GM21717 (cell line): Measurements from ENCODE around the gene PAK4.

ENCODE experiments used
- ATAC-seq: cut with Tn5 transposase; IDR thresholded peaks from one replicate; pipeline ENCODE4 v1.9.1; 2021; ENCODE audit warnings: mild to moderate bottlenecking, moderate library complexity; ENCODE audit not compliant: unreplicated experiment

The PAK4 gene

DNA sequence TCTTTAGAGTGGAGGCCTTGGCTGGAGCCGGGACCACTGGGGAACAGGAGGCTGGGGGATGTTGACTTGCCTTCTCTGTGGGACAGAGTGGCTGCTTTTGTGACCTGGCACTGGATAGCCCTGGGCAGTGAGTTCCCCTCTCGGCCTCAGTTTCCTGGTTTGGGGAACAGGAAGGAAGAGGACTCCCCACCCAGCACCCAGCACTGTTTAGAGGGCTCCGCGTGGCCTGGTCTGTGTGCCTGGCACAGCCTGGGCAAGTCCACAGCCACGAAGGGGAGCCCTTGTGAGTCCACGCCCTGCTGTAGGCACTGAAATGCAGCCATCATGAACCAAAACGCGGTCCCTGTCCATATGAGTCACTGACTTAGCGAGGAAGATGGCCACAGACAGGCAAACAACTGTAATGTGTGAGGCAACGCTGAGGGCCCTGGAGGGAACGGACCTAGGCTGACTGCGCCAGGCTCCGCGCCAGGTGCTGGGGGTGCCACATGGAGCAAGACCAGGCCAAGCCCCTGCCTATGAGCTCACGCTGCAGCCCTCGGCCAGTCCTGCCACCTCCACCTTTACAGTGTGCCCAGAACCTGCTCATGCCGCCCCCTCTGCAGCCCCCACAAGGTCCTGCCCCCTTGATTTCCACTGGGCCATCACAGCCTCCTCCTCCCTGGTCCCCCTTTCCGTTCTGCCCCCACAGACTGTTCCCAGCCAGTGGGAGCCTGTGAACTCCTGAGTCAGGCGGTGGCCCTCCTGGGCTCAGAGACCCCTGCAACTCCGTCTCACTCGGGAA lies 35.5 kb downstream of the PAK4 start:
- ATAC-seq, result no peak

DNA sequence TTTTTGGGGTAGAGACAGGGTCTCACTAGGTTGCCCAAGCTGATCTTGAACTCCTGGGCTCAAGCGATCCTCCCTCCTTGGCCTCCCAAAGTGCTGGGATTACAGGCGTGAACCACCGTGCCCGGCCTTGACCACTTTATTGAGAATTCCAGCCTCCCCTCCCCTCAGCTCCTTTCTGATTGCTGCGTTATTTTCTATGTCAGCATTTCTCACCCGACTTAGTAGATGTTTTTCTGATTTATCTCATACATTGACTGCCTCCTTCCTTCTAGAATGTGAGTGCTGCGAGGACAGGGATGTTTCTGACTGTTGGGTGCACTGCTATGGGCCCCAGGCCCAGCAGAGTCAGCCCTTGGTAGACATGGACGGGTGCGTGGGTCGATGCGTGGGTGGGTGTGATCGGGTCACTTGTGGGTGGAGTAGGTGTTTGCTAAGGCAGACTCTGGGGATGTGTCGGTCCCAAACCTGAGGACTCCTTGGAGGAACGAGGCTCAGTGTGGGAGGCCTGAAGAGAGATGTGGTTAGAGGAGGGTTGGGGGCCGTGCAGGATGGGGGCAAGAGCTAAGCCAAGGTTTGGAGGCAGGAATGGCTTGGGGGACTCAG lies 37.0 kb downstream of the PAK4 start:
- no peak for ATAC-seq

DNA sequence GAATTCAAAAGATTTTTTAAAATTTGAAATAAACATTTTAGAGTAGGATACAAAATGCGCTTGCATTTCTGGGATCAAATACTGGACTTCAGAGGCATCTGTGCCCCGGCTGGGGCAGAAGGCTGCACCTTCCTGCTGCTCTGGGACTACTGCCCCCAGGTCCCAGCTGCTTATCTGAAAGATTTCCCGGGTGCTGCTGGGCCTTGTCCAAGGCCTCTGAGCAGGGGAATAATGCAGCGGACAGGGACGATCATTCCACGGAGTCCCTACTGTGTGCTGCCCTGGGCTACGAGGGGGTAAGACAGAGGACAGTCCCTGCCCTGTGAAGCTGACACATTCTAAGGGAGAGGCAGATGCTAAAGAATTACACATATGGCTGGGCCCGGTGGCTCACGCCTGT lies 38.0 kb downstream of the PAK4 start:
- ATAC-seq, result no peak

DNA sequence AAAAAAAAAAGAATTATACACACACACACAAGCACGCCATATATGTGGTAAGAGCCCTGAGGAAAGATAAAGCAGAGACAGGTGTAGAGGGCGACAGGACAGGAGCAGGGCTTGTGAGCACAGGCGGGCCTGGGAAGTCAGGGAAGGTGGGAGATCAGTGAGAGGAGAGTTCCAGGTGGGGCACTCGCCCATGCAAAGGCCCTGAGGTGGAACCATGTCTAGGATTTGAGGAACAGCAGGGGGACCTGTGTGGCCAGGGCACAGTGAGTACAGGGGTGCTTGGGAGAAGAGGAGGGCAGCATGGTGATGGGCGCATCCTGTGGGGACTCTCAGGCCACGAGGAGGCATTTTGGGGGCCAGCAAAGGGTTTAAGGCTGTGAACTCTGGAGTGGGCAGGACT lies 38.7 kb downstream of the PAK4 start:
- no peak for ATAC-seq

DNA sequence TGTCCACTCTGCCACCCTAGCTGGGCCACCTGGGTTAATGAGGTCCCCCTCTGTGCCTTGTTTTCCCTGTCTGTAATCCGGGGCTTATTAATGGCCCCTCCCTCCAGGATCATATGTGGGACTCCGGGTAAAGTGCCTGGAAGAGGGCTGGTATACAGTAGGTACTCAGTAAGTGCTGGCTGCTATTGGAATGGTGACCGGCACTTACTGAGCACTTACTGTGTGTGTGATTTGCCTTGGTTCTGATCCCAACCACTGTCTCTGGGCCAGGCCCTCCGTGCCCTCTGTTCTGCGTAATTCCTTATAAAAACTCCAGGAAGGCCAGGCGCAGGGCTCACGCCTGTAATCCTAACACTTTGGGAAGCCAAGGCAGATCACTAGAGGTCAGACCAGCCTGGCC lies 40.3 kb downstream of the PAK4 start:
- ATAC-seq, result no peak

DNA sequence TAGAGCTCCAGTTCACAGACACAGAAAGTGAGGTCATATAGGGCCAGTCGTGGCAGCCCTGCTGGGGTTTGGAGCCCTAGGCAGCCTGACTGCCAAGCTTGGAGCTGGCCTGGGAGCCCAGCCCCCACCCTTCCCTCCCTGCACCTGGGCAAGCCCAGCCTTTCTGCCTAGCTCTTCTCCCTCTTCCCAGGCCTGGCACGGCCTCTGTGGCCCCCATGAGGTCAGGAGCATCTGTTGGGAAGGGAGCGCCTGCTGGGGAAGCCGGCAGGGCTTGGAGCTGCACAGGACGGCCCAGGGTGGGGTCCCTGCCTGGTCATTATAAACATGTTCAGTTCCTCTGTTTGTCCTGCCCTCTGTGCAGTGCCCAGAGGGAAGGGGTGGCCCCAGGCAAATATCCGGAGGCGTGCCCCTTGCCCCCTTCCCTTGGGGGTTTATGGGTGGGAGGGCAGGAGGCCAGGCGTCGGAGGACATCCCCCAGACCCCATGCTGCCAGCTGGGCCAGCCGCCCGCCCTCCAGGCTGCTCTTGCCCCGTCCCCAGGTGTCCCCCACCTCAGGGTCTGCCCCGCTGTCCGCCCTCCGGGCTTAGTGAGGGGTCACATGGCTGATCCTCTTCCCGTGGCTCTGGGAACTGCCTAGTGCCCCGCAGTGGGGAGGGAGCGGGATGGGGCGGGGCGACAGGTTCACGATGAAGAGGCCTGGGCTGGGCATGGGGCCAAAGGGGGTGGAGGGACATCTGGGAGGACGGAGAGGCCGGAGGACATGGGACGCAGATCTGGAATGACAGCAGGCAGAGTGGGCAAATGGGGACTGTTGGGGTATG lies 41.2 kb downstream of the PAK4 start:
- ATAC-seq, result no peak

DNA sequence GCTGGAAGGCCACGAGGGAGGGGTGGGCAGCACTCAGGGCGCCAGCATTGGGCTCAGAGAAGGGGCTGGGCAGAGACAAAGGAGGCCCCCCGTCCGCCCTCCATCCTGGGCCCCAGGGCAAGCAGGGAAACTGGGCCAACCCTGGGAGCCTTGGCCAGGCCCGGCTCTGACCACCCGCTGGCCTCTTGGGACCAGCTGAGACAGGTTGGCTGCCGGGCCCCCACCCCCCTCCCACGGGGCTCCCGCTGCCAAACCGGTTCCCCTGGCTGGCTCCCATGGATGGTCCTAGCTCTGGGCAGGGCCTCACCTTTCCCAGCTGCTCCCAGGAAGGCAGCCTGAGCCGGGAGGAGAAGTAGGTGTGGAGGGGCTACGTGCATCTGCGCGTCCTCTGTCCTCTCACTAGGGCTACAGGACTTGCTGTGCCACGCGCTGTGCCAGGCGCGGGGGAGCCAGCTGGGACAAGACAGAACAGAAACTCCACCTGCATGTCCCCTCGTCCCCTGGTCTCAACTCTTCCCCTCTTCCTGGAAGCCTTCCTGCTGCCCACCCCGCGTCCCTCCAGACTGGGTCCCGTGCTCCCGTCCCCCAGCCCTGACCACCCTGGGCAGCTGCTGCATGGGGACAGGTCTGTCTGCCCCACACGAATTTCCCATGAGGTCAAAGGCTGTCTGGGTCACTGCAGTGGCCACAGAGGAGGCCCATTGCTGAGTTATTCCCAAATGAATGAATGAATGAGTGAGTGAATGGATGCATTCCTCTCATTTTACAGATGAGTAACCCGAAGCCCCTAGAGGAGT lies 42.1 kb downstream of the PAK4 start:
- ATAC-seq, result no peak

DNA sequence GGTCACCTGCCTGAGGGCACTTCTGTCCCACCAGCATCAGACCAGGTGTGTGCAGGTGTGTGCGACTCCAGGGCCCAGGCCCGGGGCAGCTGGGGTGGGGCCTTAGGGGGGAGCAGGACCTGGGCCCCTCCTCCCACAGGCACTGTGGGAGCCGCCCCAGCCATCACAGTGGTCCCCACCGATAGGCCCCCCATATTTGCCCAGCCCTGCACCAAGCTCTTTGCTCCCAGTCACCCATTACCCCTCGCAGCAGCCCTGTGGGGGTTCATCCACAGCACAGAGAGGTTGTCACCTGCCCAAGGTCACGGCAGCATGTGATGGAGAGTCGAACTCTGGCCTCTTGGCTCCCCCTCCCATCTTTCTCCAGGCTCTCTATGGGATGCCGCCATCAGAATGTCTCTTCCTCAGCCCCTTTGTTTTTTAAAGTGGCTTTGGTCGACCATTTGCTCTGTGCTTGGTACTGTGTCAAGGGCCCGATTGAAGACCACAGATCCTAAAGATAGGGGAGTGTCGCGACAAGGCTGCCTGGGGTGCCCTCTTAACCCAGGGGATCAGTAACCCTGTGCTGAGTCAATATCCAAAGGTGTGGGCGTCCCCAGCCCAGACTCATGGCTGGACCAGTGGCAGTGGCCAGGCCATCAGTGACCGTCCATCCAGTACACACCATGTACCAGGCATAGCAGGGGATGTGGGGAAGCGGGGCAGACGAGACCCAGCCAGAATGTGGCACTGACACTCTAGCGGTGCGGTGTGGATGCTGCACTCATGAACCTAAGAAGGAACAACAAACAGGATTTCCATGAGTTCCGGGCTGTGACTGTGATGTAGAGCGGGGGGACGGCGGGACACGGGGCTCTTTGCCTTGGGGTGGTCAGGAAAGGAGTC lies 42.9 kb downstream of the PAK4 start:
- ATAC-seq, result no peak

DNA sequence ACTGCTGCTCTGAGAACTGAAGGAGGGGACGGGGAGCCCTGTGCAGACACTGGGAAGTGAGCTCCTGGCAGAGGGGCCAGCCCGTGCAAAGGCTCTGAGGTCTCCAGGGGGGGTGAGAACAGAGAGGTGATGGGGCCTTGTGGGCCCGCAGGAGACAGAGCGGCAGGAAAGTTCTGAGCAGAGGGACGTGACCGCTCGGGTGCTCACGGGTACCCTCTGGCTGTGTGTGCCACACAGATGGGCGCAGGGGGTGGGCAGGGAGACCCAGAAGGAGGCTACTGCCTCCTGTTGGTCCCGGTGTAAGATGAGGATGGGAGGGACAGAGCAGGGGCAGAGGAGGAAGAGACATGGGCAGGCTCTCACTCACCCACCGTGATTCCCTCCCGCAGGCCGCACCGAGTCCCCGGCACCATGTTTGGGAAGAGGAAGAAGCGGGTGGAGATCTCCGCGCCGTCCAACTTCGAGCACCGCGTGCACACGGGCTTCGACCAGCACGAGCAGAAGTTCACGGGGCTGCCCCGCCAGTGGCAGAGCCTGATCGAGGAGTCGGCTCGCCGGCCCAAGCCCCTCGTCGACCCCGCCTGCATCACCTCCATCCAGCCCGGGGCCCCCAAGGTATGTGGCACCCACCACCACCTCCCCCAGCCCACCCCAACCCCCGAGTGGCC lies 43.7 kb downstream of the PAK4 start:
- ATAC-seq, result no peak

DNA sequence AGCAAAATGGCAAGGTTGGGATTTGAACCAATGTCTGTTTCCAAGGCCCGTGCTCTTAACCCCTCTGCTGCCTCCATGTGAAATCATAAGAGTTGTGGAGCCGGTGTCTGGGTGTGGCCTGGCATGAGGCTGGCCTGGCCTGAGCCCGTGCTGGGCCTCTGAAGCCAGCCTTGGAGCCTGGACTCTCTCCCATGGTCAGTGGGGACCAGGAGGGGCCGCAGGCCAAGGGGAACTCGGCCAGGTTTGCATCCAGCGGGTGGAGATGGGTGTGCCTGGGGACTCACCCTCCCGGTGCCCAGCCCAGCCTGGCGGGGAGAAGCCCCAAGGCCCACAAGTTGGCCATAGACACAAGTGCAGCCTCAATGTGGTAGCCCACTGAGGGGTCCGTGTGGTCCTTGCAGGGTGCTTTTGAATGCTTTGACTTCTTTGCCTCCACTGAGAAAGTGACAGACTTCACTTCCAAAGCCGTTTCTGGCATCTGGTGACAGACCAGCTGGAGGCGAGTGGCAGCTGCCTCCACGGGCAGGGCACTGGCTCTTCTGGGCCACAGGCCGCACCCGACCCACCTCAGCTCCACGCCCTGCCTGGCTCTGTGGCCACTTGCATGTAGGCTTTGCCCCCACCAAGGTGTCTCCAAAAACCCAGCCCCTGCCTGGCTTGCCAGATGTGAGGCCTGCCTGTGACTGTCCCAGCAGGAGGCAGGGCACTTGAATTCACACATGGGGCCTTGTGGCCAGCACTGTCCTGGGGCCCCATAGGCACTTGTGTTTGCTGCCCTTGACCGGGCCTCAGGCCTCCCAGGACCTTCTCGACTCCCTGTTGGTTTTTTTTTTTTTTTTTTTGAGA lies 45.0 kb downstream of the PAK4 start:
- no peak for ATAC-seq

DNA sequence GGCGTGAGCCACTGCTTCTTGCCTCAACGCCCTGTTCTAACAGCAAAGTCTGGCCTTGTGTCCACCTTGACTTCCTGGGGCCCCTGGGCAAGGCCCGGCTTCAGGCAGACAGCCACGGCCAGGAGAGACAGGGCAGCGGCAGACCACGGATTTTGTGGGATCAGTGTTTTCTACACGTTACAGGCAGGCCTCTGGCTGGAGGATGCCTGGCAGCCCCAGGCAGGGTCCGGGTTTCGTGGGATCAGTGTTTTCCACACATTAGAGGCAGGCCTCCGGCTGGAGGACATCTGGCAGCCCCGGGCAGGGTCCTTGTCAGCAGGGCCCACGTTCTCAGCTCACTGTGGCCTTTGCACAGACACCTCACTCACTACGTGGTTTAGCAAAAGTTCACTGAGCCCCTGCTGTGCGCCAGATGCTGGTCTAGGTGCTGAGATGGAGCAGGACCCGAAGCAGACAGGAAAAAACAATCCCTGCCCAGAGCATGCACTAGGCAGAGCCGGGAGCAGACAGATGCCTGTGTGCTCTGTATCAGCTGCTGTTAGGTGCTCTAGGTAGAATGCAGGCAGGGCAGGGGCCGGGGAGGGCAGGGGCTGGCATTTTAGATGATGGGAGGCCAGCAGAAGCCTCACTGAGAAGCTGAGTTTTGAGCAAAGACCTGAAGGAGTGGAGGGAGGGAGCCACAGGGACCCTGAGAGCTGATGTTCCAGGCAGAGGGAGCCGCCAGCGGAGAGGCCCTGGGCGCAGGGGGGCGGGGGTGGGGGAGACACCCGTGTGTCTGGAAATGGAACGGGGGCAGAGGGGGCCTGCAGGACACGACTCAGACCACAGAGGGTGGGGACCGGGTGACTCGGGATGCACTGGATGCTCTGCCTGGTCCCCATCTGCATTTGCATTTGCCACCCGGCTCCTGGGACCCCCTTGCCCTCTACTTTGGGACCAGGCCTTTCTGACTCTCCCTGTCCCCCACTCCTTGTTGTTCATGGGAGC lies 46.2 kb downstream of the PAK4 start:
- ATAC-seq, result no peak

DNA sequence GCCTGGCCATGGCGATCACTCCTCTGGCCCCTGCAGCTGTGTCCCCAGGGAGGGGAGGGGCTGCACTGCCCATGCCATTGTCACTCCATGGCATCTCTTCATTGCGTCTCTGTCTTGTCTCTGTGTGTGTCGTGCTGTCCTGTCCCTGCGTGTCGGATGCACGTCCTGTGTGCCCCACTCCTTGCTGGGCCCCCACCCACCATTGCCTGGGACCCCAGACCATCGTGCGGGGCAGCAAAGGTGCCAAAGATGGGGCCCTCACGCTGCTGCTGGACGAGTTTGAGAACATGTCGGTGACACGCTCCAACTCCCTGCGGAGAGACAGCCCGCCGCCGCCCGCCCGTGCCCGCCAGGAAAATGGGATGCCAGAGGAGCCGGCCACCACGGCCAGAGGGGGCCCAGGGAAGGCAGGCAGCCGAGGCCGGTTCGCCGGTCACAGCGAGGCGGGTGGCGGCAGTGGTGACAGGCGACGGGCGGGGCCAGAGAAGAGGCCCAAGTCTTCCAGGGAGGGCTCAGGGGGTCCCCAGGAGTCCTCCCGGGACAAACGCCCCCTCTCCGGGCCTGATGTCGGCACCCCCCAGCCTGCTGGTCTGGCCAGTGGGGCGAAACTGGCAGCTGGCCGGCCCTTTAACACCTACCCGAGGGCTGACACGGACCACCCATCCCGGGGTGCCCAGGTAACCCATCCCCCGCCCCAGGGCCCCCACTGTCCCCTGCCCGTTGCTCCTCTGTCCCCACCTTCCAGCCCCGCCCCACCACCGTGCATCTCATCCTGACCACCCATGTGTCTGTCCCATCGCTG lies 47.3 kb downstream of the PAK4 start:
- no peak for ATAC-seq

DNA sequence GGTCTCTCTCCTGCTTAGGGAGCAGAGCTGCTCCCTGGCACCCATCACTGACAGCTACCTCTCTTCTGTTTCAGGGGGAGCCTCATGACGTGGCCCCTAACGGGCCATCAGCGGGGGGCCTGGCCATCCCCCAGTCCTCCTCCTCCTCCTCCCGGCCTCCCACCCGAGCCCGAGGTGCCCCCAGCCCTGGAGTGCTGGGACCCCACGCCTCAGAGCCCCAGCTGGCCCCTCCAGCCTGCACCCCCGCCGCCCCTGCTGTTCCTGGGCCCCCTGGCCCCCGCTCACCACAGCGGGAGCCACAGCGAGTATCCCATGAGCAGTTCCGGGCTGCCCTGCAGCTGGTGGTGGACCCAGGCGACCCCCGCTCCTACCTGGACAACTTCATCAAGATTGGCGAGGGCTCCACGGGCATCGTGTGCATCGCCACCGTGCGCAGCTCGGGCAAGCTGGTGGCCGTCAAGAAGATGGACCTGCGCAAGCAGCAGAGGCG lies 48.0 kb downstream of the PAK4 start:
- ATAC-seq, result no peak

DNA sequence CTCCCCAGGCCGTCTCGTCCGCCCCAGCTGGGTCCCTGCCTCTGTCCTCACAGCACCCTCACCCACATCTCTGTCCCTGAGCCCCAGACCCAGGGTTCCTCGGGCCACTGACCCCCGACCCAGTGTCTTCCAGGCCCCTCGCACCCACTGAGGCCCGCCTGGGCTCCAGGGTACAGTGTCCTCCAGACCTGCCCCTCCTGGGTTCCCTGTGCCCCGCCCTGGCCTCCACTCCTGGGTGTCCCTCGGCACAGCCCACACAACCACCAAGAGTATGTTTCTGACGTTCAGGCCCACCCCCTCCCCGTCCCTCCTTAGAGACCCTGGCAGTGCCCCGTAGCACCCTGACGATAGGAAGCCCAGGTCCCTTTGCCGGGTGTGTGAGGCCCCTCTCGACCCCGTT lies 48.6 kb downstream of the PAK4 start:
- ATAC-seq, result no peak

DNA sequence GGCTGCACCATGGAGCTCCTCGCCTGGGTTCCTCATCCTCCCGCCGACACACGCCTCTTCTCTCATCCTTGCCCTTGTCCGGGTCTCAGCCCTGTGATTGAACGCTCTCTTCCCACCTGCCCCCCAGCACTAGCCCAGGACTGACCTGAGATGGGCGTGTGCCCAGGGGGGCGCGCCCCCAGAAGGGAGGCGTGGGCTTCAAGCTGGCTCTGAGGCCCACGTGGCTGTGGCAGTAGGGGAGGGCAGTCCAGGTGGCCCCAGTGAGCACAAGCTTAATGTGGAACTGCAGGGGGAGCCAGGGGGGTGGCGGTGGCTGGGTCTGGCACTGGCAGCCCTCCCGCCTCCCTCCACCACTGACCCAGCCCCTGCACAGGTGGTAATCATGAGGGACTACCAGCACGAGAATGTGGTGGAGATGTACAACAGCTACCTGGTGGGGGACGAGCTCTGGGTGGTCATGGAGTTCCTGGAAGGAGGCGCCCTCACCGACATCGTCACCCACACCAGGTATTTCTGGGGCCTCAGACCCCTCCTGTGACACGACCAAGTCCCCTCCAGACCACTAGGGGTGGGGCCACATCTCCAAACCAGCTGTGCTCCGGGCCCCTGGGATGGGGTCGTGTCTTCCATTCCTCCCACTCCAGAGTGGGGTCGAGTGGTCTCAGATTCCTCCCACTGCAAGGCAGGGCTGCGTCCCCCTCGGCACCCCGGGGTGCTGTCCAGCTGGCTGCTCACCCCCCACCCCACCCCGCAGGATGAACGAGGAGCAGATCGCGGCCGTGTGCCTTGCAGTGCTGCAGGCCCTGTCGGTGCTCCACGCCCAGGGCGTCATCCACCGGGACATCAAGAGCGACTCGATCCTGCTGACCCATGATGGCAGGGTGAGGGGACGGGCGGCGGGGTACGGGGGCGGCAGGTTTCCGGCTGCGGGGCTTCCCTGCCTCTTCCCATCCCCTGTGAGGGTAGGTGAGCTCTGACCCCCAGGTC lies 49.3 kb downstream of the PAK4 start:
- ATAC-seq, result no peak
